HG03520 (cell line): ENCODE data around the gene SAXO1.
"Not testable (repeated sequence)": the region's sequence is repeated elsewhere in the genome, so short reads cannot be mapped to it uniquely, and the experiment has no call there.

Source experiments
- ATAC-seq: cut with Tn5 transposase; IDR thresholded peaks from one replicate; pipeline ENCODE4 v1.9.1; 2021; ENCODE audit warnings: mild to moderate bottlenecking, moderate library complexity; ENCODE audit not compliant: unreplicated experiment

The SAXO1 gene

GRCh38 chr9:18971909-18972308 is 61.1 kb downstream of the SAXO1 start:
- no peak for ATAC-seq

- ATAC-seq = no peak
Observed at GRCh38 chr9:18971404-18971803, 61.6 kb downstream of the SAXO1 start.

- no peak for ATAC-seq
Observed at GRCh38 chr9:18970393-18970792, 62.6 kb downstream of the SAXO1 start.

DNA sequence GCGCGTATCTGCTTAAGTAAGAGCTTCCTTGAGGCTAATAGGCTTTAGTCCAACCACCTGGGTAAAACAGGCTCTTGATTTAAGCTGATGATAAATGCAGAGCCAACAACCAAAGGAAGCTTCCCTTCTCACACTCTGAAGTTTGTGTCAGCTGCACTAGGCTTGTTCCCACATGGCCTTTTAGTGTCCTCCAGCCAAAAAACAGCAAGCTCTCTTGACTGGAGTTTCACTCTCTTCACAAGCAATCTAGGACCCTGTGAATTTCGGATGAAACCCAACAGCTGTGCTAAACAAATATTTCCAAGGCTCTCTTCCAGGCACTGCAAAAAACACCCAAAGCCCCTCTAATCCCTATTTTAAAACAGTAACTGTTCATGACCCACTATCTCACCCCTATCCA is 63.9 kb downstream of the SAXO1 start:
- no peak for ATAC-seq

DNA sequence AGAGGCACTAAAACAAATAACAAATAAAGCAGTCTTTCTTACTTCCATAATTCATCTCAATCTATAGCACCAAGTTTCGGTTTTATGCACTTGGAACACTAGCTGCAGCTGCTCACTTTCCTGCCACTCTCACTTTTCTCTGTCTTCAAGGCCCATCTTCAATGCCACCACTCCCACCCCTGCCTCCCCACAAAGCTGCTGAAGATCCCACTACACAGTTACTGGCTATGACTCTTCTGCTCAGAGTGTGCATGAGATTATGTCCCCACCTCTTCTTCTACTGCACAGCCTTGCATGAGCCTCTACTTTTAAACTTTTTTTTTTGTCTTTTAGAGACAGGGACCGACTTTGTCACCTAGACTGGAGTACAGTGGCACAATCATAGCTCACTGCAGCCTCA is 77.4 kb downstream of the SAXO1 start:
- ATAC-seq = no peak

DNA sequence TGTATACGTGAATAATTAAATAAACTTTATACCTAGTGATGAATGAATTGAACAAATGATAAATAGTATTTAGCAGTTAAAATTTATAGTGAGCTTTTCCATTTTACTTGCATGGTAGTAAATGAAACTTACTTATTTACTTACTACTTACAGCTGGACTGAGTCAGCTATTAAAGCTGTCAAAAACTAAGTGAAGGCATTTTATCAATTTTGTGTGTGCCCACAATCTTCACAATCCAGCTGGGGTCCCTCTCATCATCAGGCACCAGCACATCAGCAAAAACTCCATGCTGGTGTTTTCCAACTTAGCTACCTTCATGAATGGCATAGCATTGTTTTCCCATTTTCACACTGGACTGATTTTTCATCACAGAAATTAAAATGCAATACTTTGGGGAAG is 81.1 kb downstream of the SAXO1 start:
- ATAC-seq = no peak

DNA sequence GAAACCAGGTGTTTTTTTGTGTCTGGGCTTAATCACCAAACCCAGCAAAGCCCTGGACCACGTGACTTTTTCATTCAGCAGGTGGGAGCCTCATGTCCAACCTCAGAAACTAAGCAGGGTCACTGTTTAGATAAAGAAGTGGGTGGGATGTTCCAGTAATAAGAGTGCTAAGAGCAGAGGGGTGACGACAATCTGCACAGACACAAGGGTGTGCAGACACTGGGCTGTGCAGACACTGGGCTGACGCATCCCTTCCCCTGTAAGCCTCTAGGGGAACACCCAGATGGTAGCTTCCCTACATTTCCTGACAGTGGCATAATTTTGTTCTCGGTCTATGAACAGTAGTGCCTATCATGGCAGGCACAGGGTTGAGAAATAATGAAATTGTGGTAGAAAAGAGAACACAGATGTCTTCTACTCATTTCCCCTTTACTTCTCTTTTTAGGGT is 85.1 kb downstream of the SAXO1 start:
- no peak for ATAC-seq

DNA sequence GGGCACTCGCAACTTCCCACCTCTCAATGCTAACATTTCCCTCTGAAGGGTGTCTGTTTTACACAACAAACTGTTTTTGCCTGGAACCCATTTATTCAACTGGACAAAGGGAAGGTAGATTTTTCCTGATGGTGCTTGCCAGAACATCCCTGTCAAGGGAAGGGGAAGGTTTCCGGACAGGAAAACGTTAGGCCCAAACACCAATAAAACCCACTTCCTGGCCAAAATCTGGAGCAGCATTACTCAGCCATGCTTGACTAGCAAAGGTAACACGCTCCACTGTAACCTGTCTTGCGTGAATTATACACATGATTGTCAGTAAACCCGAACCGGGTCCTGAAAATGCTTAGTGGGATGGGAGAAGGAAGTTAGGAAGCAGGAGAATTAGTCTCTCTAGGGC is 90.2 kb downstream of the SAXO1 start:
- ATAC-seq = no peak

GRCh38 chr9:18941060-18941740 is 91.8 kb downstream of the SAXO1 start:
- no peak for ATAC-seq

DNA sequence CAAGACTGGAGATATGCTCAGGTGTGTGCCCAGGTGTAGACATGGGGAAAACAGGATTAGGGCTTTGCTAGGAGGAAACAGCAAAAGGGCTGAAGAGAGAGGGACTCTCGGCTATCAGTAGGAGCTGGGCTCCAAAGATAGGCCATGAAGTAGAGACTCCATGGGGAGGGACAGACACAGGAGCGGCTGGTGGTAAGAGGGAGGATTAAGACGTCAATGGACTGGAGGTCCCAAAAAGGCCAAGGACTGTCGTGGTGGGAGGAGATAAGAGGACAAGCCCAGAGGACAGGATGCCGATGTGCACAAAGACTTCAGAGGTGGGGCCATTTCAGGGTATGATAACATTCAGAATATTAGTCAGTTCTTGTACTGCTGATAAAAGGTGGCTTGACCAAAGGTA is 93.1 kb downstream of the SAXO1 start:
- ATAC-seq = no peak

- ATAC-seq = no peak
Observed at GRCh38 chr9:18936094-18936871, 96.7 kb downstream of the SAXO1 start.

- ATAC-seq = no peak
Observed at GRCh38 chr9:18935541-18935940, 97.5 kb downstream of the SAXO1 start.

- ATAC-seq = not testable (repeated sequence)
Observed at GRCh38 chr9:18930611-18931010, 102.4 kb downstream of the SAXO1 start.

GRCh38 chr9:18928711-18929110 is 104.3 kb downstream of the SAXO1 start:
- ATAC-seq = no peak

DNA sequence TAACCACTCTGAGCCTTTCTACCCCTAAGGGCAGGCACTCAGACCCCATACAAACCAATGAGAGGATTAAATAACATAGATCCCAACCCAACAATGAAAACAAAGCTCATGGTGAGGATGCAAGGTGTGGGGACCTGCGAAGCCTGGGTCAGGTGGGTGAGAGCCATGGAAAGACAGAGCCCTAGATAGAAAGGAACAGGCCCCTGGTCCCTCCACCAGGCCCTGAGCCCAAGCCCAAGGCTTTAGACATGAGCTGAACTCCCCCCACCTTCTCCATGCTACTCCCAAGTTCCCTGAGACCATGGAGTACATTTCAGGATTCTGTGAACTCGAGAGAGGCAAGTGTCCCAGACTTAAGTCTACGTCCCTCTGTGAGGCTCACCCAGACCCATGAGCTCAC is 106.5 kb downstream of the SAXO1 start:
- ATAC-seq = no peak

DNA sequence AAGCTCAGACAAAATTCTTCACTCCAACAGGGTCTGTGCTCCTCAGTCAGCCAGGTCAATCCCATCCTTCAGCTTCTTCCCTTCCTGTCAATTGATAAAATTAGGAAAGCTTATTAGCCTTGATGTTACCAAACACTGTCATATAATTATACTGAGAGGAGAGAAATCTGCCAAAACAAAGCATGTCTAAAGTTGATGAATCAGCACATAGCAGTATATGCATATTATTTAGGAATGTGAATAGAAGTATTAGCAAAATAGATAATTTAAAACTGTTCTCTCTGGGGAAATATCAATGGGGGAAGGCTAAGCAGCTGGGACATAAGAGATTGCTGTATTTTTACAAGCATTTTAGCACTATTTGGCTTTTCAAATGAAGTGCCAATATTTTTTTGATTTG is 107.1 kb downstream of the SAXO1 start:
- ATAC-seq = no peak

DNA sequence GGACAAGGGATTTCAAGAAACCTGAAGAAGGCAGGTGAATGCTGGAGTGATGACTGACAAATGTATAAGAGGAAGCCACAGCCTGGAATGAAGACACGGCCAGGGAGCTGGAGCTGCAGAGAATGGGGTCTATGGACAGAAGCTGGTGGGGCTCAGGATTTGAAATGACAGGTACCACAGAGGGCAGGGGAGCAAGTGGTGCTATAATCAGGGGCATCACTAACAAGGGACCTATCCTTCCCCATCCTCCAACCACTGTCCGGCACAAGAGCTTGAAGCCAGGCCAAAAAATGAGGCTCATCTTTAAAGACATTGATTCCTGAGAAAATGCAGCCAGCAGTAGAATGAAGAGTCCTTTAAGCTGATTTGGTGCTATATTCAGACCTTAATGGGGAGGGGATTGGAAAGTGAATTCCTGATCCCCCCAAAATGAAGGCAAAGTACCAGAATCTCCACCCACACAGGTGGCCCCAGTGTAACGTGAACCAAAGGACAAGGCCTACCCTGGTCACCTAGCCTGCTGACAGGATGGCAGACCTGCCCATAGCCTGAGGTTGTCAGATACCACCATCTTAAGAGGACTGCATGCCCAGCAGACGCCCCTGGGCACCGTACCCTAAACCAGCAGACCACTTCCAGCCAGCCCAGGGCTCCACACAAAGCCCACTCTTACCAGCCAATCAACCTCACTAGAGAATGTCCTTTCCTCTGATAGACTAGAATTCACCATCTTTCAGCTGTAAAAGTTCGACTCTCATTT is 109.2 kb downstream of the SAXO1 start:
- ATAC-seq = no peak

DNA sequence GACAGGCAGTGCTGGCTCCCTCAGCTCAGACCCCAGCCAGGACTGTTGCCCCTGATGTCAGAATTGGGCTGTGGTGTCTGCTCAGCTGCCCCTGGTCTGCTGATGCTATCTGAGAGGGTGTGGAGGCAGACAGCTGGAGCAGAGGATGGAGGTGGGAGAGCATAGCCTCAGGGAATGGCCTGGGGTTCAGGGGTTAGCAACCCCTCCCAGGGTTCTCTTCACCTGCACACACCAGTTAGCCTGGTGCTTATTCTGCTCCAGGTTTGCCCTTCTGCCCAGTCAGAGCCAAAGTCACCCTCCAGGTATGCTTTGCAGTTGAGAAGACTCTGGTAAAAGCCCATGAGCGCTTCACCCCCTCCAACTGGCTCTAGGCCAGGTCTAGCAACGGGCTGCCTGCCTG is 109.8 kb downstream of the SAXO1 start:
- no peak for ATAC-seq

DNA sequence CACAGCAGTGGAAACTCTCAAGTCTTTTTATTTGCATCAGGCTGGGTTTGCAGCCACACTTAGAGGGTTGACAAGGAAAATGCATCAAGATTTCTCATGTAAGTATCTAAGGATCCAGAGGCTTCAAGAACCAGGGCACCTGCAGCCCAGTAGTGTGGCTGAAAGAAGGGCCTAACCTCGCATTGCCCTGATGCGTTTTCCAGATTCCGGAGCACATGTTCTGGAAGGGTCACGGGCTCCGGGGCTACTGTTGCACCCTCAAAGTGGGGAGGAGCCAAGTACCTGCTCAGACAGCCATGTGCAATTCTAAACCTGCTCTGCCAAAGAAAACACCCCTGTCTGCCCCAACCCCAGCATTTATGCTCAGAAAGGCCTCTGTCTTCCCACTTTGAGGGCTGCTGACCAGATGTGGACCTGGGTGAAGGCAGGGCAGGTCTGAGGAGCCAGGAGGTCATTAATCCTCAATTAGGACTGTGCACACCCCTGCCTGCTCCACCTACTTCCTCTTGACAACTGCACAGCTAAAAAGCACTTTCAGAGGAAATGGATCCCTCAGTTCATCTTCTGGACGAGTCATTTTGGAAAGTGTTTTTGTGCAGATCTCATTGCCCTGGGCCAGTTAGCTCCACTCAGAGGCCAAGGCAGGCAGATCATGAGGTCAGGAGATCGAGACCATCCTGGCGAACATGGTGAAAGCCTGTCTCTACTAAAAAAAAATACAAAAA is 110.7 kb downstream of the SAXO1 start:
- no peak for ATAC-seq

DNA sequence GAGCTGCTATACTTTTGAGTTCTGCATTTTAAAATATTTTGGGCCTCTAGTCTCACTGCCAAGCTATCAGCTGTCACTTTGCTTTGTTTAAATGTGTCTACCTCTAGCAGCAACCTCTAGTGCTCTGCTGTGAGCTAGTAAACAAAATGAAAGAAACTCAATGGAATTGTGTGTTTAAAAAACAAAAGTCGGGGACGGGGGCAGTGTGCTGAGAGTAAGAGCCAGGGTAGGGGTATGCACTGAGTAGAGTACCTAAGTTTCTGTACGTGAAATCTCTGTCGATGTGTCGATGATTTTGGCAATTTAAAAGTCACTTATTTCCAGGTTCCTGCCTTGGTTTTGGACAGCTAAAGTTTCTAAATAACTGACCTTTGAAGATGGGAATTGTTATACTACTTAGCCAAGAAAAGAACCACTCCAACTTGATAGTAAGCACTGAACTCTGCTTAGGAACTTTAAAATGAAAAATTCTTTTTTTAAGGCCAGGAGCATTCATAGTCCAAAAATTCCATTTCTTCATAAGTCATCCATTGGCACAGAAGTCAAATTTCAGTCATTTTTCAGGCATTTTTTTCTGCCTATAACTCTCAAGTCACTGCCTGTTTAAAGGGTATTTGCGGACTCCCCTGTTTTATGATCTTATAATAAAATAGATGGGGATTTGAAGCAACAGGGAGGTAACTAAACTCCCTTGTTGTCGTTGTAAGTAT is 111.5 kb downstream of the SAXO1 start:
- no peak for ATAC-seq
